GM03348 (cell line): ENCODE data around the gene DDN.

Experiments used
- DNase-seq: peaks from one replicate; pipeline ENCODE4 v3.0.0; 2012; ENCODE audit warnings: low spot score

Gene DDN

DNA sequence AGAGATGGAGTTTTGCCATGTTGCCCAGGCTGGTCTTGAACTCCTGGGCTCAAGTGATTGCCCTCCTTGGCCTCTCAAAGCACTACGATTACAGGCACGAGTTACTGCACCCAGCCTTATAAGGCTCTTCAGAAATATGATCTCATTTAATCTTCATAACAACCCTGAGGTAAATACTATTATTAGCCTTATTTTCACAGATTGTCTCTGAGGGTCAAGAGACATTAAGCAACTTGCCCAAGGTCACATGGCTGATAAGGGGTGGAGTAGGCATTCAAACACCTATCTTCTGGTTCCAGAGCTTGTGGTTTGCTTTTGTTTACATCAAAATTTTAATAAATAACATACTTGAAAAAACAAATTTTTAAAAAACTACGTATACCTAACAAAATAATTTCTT lies 14.3 kb upstream of the DDN start:
- no peak for DNase-seq

DNA sequence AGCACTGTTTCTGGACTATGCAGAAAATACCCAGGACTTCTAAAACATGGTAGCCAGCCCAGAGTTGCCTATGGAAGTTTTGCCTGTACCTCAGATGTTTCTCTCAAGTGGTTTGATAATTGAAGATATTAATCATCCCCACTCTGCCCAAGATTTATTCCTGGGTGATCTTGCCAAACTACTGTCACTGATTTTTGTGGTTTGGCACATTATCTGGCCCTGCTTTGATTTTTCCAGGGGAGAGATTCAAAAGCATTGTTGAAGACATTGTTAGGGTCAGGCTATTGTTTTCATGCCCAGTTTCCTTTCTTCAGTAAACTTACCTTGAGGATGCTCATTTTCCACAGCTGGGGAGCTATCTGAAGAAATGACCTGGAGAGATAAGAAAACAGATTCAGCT lies 13.6 kb upstream of the DDN start:
- DNase-seq = no peak

- no peak for DNase-seq
Observed at GRCh38 chr12:49010092-49010668, 11.0 kb upstream of the DDN start.

- DNase-seq = no peak
Observed at GRCh38 chr12:49008943-49009342, 9.8 kb upstream of the DDN start.

DNA sequence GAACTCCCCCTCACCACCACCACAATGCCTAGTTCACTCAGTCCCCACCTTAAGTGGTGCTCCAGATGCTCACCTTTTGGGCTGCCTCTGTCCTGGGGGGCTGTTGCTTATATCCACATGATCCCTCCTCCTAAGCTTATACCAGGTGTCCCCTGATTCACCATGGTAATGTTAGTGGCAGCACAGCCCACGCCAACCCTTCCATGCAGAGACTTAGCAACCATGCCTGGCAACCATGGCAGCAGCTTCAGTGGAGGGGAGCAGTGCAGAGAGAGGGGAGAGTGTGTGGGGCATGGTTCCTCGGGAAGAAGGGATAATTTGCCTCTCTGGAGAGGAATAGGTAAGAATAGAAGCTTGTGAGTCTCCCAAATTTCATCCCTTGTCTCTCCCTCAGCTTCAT lies 1.2 kb upstream of the DDN start:
- no peak for DNase-seq

DNA sequence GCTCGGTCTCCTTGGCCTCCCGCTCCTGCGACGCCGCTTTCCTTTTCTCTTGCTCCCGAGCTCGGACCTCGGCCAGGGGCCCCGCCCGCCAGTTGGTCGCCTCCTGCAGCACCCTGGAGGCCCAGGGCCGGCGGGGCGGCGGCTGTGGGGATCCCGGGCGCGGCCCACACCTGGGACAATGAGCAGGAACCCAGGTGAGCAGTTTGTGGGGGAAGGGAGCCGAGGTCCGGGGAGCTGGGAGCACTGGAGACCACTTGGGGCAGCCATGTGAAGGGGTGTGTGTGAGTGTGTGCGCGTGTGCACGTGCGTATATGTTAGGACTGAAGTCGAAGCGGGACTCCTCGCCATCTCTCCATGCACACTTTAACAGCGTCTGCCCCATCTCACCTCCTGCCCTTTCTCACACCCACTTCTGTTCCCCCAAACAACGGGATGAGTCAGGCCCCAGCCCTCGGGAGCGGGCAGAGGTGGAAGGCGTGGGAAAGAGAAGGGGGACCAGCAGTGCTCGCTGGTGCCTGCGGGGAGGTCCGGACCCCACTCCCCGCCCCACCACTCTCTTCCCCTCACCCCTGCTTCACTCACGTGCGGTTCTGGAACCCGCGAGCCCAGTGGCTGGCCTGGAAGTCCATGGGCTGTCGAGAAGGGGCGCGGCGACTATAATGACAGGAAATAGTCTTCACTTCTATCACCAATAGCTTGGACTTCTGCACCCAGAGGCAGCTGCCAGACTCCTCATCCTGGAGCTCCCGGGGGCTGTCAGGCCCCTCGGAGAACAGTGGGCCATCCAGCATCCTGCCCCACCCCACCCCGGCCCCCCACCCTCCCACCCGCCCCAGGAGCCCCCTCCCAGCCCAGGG lies 450 bp downstream of the DDN start:
- DNase-seq = no peak

- peak; percentile 82 for DNase-seq
Observed at GRCh38 chr12:48997719-48998496, 1.3 kb downstream of the DDN start.

GRCh38 chr12:48996794-48997718 lies 2.1 kb downstream of the DDN start:
- peak; percentile 90 for DNase-seq

GRCh38 chr12:48995086-48995879 lies 3.9 kb downstream of the DDN start:
- peak; percentile 96 for DNase-seq

GRCh38 chr12:48994224-48995085 lies 4.7 kb downstream of the DDN start:
- DNase-seq = no peak

GRCh38 chr12:48993787-48994186 lies 5.4 kb downstream of the DDN start:
- no peak for DNase-seq

- DNase-seq = no peak
Observed at GRCh38 chr12:48991247-48992050, 7.7 kb downstream of the DDN start.

DNA sequence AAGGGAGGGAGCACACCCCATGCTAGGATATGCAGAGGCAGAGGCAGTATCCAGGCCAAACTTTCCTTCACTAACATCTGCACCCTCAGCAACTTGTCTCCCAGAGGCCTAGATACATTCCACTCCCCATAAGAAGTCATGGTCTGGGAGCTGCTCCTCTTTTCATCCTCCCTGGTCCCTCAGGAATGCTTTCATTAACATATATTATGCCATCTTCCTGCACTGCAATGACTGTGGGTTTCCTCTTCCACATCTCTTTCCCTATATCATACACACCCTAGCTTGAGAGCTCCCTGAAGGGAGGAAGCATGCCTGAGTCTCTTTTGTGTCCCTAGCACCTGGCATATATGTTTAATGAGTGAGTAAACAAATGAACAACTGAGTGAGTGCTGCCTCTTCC lies 8.6 kb downstream of the DDN start:
- DNase-seq = no peak

GRCh38 chr12:48988030-48988649 lies 11.0 kb downstream of the DDN start:
- peak; percentile 80 for DNase-seq

- DNase-seq = no peak
Observed at GRCh38 chr12:48986720-48987291, 12.4 kb downstream of the DDN start.

DNA sequence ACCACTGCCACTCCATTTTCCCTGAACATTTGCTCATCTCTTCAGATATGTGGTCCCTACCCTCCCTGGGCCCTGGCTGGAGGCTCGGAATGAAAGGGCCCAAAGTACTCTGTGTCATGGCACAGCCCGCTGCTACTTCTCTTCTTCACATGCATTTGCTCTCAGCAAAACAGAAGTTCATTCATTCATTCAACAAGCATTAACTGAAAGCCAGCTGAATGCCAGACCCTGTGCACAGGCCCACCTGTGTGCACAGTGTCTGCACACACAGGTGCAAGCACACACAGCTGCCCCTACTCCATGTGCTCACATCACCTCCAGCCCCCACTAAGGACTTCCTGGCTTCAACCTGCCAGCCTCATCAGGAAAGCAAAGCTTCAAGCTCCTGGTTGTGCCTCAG lies 13.3 kb downstream of the DDN start:
- DNase-seq = no peak

- DNase-seq = no peak
Observed at GRCh38 chr12:48985475-48985897, 13.7 kb downstream of the DDN start.

GRCh38 chr12:48982397-48983080 lies 16.6 kb downstream of the DDN start:
- no peak for DNase-seq
